Measurements from ENCODE around the gene LRRK2. TPM values are rescaled to one million over a fixed set of nuclear protein-coding genes. Genes with fewer than 3 reads are reported as not detected.
"Not testable (repeated sequence)": the region's sequence is repeated elsewhere in the genome, so short reads cannot be mapped to it uniquely, and the experiment has no call there.

Gene LRRK2
- total and polyA plus RNA-seq, 8 donors = 2.5 to 11.2 (median 8.1) TPM

- Histone ChIP-seq H3K4me1 (peaks cover 0 to 5% (median 0%) of the 10 kb centered on the region in 3 donors), H3K36me3 (peaks cover 0 to 5% (median 0%) of the 10 kb centered on the region in 3 donors), H3K4me3 (no peak overlapping the region), H3K27me3 (no peaks in the 10 kb centered on the region), H3K9me3 (no peaks in the 10 kb centered on the region), H3K27ac (no peak overlapping the region)
- intact Hi-C loops (cut with DNase I) = no loop called here
- no peak for TF ChIP-seq CTCF (IDR thresholded peaks at IDR 0.05)
- DNase-seq (no peak), ATAC-seq (no peak), FAIRE-seq (no peak)
- 91 to 93% methylated on average over 3 of the region's 3 CpGs for WGBS, 2 donors
These were observed 11.6 kb downstream of the LRRK2 start for GRCh38 chr12:40236357-40236850.

GRCh38 chr12:40238266-40238902, 13.6 kb downstream of the LRRK2 start:
- 47 to 71% methylated on average over 1 of the region's 1 CpG for WGBS, 2 donors

DNA sequence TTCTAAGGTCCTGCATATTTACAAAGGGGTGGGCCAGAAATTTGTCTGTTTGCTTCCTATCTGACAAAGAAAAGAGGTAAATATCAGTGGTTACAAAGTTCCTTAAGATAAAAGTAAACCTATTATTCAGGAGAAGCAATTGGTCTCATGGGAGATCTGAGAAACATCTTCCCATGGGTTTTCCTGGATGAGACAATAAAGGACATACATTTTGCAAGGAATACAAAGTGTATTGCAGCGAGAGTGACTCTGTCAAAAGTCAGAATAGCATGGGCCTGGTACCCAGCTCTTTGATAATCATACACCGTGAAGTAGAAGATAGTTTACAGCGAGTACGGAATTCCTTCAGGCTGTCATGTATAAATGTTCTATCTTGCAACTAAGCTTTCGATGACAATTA, 14.2 kb downstream of the LRRK2 start:
- no peaks in the 10 kb centered on the region for H3K27me3 ChIP-seq
- no peak overlapping the region for H3K4me3 ChIP-seq
- TF ChIP-seq CTCF (IDR thresholded peaks at IDR 0.05) = no peak
- intact Hi-C loops (cut with DNase I) = no loop called here
- no peak overlapping the region for H3K27ac ChIP-seq
- 92 to 95% methylated on average over 5 of the region's 5 CpGs for WGBS, 2 donors
- no peaks in the 10 kb centered on the region for H3K4me1 ChIP-seq
- H3K9me3 ChIP-seq = no peaks in the 10 kb centered on the region
- H3K36me3 ChIP-seq = no peaks in the 10 kb centered on the region
- no peak for DNase-seq
- FAIRE-seq = no peak
- ATAC-seq = no peak

More at GRCh38 chr12:40238266-40238902, 13.6 kb downstream of the LRRK2 start:
- Histone ChIP-seq H3K4me3 (no peak overlapping the region), H3K9me3 (no peaks in the 10 kb centered on the region), H3K27me3 (no peaks in the 10 kb centered on the region), H3K36me3 (no peaks in the 10 kb centered on the region), H3K27ac (no peak overlapping the region), H3K4me1 (no peaks in the 10 kb centered on the region)
- no peak for TF ChIP-seq CTCF (IDR thresholded peaks at IDR 0.05)
- no peak for DNase-seq
- intact Hi-C loops (cut with DNase I) = no loop called here
- no peak for ATAC-seq
- no peak for FAIRE-seq

GRCh38 chr12:40240779-40241178, 16.0 kb downstream of the LRRK2 start:
- H3K4me1 ChIP-seq = no peaks in the 10 kb centered on the region
- ATAC-seq (no peak), FAIRE-seq (no peak), DNase-seq (no peak)
- no peak for TF ChIP-seq CTCF (IDR thresholded peaks at IDR 0.05)
- H3K9me3 ChIP-seq = no peaks in the 10 kb centered on the region
- intact Hi-C loops (cut with DNase I) = no loop called here
- 94 to 98% methylated on average over 4 of the region's 4 CpGs for WGBS, 2 donors
- H3K27ac ChIP-seq = no peak overlapping the region
- H3K36me3 ChIP-seq = no peaks in the 10 kb centered on the region
- no peaks in the 10 kb centered on the region for H3K27me3 ChIP-seq
- H3K4me3 ChIP-seq = no peak overlapping the region

- no peaks in the 10 kb centered on the region for H3K27me3 ChIP-seq
- no peaks in the 10 kb centered on the region for H3K36me3 ChIP-seq
- no peaks in the 10 kb centered on the region for H3K9me3 ChIP-seq
- intact Hi-C loops (cut with DNase I) = no loop called here
- DNase-seq = no peak
- 43 to 68% methylated on average over 1 of the region's 1 CpG for WGBS, 2 donors
- peaks cover 0 to 4% (median 0%) of the 10 kb centered on the region in 3 donors for H3K4me1 ChIP-seq
- no peak overlapping the region for H3K27ac ChIP-seq
- FAIRE-seq = peak; percentile 59
- no peak for TF ChIP-seq CTCF (IDR thresholded peaks at IDR 0.05)
- no peak for ATAC-seq
- H3K4me3 ChIP-seq = no peak overlapping the region
These were observed 16.9 kb downstream of the LRRK2 start for GRCh38 chr12:40241741-40242140.

DNA sequence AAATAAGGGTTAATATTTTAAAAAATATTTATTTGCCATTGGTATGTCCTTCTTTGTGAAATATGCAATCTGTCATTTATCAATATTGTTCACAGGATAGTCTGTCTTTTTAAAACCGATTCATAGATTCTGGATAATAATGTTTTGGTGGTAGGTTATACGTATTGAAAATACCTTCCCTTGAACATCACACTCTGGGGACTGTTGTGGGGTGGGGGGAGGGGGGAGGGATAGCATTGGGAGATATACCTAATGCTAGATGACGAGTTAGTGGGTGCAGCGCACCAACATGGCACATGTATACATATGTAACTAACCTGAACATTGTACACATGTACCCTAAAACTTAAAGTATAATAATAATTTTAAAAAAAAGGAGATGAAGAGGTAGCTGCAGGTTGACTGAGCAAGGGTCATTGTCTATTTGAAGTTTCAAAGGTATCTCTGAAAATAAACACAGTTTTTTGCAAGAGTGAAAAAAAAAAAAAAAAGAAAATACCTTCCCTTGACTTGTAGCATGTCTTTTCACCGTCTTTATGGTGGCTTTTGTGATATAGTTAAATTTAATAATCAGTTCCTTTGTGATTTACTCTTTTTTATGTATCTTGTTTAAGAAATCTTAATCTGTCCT, 19.8 kb downstream of the LRRK2 start:
- H3K4me3 ChIP-seq; intact Hi-C loops (cut with DNase I); FAIRE-seq; ATAC-seq; H3K27ac ChIP-seq; H3K9me3 ChIP-seq; H3K4me1 ChIP-seq; H3K27me3 ChIP-seq; H3K36me3 ChIP-seq; DNase-seq: not testable (repeated sequence)
- WGBS, 2 donors = 89 to 91% methylated on average over 5 of the region's 5 CpGs
